ENCODE data around the gene EZH2.

Gene EZH2

DNA sequence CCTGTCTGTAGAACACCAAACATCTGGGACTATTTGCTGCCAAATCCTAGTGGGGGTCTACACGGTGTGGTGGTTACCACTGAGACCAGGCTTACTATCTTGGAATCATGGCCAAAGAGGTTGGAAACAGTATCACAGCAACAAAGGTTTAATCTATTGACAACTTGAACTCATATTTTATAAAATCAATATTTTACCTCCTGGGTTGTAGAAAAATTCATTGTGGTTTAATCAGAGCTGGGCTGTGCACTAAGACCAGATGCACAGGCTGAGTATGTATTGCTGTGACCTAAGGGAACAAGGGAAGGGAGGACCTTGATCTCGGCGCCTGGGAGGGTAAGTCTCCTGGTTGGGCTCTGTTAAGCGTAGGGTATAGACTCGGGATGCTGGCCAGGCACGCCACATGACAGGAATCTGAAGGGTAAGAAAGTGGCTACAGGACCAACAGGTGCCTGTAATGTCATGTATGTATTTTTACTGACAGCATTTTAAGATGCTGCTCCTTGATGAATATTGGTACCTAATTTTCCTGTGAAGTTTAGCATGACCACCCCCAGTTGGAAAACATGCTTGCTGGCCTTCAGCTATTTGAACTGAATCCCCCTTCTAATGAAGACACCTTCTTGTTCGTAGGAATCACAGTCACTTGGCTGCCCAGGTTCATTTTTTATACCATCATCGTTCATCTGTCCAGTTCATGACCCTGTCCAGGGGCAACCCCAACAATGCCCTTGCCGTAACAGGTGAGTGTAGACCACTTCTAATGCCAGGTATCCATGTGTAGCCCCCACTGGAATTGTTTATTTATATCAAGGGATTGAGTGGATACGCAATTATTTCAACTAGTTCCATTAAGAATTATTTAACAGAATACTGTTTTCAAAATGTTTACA lies 79.5 kb downstream of the EZH2 start:
- DNase-seq (ENCODE audit: low read depth): no peak

DNA sequence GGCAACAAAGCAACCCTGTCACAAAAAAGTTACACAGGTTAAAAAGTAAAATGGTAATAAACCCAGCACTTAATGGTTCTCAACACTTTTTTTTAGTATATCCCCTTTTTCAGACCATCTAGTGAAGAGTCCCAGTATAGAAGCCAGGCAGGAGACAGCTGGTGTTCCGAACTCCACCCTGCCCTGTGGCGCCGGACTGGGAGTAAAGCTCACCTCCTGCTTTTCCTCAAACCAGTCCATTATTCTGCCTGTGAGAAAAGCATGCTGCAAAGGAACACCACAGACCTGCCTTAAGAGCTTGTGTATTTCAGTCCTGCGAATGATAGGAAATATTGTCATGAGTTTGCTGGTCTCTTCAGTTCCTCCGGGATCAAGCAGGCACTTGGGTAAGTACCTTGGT lies 81.0 kb downstream of the EZH2 start:
- DNase-seq (ENCODE audit: low read depth): no peak

DNA sequence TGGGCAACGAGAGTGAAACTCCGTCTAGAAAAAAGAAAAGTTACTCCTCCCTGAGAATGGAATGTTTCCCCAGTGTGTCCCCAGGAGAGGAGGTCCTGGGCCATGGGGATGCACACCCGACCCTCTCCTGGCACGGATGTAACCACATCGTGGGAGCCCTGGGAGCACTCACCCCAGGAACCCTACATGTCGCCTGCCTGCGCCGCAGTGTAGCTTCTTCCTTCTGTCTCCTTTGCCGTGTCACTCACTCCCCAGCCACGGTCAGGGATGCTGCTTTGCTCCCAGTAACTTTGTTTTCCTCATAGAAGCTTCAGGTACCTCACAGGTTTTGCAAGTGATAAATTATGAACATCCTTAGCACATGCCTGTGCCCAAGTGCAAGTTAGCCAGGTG lies 82.0 kb downstream of the EZH2 start:
- no peak for DNase-seq (ENCODE audit: low read depth)

DNA sequence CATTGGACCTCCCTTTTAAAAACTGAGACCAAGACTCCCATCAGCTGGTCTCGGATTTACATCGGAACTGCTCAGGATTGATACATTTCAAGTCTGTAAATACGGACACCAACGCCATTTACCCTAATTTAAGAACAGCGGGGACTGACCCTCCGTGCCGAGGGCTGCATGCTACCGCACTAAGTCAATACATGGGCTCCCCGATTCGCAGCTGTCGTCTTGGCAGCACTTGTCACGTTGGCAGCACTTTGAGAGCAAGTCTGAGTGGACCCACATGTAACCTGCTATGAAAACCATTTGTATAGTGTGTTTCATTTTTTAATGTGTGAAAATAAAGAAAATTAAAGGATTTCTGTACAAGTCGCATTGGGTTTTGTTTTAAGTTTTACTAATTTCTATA lies 83.4 kb downstream of the EZH2 start:
- no peak for DNase-seq (ENCODE audit: low read depth)

DNA sequence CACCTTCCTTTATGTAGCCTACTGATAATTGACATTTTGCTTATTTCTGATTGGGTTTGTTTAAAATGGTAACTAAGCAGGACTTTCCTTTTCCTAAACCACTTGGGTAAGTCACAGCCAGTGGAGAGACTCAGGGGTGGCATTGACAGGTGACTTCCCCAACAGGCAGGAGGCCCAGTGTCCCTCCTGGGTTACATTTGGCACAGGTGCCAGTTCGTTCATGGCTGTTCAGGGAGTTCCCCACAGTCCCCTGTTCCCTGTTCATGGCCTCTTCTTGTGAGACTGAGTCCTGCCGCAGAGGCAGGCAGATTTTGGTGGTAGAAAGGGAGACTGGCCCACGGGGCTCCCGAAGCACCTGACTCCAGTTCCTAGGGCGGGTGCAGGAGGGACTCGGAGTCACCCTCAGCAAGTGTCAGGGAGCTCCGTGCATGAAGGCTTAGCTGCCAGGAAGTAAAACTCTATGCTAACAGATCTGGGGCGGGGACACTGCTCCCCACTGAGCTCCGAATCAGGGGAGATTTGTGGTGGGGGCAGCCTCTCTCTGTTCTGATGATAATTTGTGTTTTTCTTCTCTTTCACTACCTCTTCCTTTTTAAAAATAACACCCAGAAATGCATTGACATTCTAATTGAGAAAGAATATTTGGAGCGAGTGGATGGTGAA lies 84.1 kb downstream of the EZH2 start:
- DNase-seq (ENCODE audit: low read depth): no peak

DNA sequence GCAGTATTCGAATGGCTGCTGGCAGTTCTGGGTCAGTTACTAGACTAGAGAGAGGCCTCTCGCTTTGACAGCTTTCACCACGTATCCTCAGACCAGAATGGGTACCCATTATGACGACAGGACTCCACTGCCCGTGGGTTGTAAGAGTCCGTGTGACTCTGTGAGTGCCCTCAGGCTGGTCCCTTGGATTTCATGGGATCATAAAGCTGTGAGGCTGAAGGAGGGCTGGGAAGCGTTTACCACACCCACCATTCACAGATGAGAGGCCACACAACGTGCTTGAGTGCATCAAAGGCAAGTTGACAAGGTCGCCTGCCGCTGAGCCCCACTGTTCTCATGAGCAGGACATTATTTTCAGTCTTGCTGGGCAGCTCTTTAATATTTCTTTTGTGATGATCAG lies 87.2 kb downstream of the EZH2 start:
- DNase-seq (ENCODE audit: low read depth): no peak

DNA sequence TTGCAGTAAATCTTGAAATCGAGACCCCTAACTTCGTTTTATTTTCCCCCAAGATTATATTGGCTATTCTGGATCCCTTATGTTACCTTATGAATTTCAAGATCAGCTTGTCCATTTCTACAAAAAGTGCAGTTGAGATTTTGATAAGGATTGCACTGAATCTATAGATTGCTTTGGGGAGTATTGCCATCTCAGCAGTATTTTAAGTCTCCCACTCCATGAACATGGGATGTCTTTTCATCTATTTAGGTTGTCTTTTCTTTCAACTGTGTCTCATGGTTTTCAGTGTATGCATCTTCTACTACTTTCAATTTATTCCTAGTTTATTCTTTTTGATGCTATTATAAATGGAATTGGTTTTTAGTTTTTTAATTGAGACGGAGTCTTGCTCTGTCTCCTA lies 89.6 kb downstream of the EZH2 start:
- no peak for DNase-seq (ENCODE audit: low read depth)

DNA sequence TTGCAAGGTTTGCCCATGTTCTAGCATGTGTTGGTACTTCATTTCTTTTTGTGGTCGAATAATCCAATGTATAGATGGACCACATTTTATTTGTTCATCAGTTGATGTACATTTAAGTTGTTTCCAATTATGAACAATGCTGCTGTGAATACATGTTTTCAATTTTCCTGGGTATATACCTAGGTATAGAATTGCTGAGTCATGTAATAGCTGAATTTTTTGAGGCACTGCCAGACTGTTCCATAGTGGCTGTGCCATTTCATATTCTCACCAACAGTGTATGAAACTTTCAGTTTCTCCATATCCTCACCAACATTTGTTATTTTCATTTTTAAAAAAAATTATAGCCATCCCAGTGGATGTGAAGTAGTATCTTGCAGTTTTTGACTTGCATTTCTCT lies 90.5 kb downstream of the EZH2 start:
- DNase-seq (ENCODE audit: low read depth): no peak

DNA sequence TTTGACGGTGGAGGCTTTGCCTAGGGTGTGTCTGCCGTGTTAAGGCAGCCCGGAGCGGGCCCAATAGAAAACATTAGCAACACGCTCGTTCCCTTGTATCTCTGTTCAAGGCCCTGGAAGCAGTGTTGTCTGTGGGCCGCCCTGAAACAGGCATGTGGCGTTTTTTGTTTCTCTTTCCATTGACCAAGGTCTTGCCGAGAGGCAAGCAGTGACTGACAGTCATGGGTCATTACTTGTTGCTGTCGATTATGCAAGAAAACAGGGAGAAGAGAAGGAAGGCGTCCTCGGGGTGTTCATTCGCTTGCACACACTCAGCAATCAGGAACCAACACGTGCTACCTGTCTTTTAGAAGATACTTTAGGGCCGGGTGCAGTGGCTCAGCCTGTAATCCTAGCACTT lies 92.5 kb downstream of the EZH2 start:
- DNase-seq (ENCODE audit: low read depth): no peak

DNA sequence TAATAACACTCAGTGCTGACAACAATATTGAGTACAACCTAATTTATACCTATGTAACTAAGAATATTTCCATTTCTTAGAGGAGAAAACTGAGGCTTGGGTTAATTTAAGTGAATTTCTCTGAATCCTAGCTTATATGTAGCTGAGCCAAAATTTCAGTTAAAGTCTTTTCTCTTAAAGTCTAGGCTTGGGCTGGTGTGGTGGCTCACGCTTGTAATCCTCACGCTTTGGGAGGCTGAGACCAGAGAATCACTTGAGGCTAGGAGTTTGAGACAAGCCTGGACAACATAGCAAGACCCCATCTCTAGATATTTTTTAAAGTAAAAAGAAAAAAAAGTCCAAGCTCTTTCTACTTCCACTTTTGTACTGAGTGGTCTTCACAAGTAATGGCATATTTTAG lies 93.2 kb downstream of the EZH2 start:
- no peak for DNase-seq (ENCODE audit: low read depth)

DNA sequence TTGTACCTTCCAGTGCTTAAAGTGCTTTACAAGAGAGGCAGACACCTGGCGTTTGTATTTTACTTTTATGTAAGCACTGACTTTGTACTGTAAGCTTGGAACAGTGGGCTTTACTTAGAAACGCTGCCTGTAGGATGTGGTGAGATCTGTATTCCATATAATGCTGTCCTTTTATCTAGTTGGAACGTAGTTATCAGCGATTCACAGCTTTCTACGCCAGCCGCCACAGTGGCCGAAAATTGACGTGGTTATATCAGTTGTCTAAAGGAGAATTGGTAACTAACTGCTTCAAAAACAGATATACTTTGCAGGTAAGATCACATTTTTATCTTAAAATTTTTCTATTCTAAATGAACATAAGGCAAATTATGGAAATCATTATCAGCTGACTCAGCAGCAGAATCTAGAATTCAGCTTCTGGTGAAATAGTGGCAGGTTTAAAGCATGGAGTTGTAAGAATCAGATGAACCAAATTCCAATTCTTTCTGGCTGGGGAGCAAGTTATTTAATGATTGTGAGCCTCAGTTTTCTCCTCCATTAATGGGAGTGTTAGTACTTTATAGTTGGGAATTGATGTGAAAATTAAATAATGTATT lies 93.9 kb downstream of the EZH2 start:
- DNase-seq (ENCODE audit: low read depth): no peak

DNA sequence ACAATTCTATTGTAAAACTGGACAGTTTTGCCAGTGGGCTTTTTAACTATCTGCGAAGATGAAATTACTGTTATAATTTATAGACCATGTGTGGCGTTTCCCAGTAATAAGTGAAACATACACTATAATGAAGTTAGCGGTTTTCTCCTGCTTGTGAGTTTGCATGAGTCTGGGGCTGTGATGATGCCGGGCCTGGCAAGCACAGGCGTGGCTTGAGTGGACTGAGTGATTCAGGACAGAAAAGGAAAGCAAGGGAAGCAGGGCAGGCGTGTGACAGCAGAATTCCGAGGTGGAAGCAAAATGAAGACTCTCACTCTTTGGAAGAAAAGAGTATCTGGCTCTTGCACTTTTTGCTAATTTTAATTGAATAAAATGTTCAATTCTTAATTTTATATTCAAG lies 94.9 kb downstream of the EZH2 start:
- no peak for DNase-seq (ENCODE audit: low read depth)

DNA sequence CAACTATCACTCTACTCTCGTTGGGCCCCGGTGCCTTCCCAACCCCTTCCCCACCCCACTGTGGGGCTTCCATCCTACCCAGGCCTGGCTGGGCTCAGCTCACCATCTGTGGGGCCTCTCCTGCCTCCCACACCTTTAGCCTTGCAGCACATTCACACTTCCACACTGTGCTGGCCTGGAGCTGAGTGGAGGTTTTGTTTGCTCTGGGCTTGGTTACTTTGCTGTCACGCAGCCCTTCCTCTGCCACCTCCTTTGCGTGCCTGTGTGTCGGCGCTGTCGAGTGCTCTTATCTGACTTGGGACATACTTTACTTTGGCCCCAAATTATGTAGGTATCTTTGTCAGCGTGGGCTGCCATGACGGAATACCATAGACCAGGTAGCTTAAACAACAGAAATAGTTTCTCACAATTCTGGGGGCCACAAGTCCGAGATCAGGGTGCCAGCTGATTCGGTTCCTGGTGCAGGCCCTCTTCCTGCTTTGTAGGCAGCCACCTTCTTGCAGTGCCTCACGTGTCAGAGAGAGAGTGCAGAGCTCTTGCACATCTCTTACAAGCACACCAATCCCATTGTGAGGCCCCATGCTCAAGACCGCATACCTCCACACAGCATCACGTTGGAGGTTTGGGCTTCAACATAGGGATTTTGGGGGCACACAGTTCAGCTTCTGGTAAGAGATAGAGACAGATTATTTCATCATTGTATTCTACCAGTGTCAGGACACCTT lies 96.4 kb downstream of the EZH2 start:
- DNase-seq (ENCODE audit: low read depth): no peak

DNA sequence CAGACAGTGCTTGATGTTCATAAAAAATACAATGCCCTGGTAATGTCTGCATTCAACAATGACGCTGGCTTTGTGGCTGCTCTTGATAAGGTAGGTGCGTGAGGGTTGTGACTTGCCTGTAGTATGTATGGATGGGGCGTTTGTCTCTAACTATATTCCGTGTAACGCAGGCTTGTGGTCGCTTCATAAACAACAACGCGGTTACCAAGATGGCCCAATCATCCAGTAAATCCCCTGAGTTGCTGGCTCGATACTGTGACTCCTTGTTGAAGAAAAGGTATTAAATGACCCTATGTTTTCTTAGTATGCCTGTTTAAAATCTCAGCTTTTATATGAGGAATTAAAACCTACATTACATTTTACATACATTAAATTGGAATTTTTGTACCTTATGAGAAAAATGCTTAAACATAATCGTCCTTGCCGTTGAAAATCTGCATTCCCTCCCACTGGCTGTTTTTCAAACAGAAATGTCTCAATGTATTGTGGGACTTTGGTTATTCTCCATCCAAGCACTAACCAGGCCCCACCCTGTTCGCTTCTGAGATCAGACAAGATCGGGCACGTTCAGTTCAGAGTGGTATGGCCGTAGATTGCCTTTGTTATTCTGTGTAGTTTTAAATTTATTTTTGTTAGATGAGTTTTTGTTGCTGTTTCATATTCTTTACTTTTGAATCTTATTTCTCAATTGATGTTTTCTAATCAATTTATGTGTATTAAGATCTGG lies 100.1 kb downstream of the EZH2 start:
- no peak for DNase-seq (ENCODE audit: low read depth)

DNA sequence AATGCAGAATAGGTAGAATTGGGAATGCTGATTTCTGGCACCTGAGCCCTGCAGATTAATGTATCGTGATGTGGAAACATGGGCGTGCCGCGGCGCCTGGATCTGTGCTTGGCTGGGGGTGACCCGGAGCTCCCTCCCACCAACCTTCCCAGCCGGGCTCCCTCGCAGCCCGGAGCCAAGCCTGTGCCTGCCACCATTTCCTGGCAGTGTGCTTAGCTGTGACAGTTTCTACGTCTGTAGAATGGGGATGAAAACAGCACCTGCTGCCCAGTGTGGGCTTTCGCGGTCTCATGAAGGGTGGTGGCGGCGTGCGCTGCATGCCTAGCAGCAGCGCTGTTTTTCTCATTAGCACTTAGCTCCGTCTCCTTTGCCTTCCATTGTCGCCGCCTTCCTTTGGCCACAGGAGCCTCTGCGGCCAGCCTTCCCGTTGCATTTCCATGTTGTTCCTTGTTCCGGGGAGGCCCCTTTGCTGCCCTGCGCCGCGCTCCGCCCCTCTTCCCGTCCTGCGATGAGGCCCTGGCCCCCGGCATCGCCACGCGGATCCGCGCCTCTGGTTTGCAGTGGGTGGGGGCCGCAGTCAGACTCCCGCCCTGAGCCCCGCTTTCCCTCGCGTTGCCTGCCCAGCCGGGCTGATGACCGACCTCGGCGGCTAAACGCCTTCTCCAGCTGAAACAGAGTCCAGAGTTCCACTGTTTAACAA lies 101.2 kb downstream of the EZH2 start:
- no peak for DNase-seq (ENCODE audit: low read depth)

DNA sequence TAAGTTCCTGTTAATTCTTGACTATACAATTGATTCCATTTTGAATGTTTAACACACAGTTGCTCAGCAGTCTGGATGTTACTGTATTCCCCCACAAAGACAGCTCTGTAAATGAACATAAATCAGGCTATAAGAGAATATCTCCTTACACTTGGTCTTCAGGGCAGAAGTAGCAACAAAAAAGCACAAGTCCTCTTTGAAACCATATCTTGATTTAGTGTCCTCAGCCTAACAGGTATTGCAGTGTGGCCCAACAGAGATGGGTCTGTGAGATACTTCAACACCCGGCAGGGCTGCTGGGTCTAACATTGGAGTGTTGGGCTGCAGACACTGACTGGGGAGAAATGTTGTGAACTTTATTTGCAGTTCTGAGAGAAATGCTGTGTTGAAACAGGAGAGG lies 109.6 kb downstream of the EZH2 start:
- DNase-seq (ENCODE audit: low read depth): no peak

DNA sequence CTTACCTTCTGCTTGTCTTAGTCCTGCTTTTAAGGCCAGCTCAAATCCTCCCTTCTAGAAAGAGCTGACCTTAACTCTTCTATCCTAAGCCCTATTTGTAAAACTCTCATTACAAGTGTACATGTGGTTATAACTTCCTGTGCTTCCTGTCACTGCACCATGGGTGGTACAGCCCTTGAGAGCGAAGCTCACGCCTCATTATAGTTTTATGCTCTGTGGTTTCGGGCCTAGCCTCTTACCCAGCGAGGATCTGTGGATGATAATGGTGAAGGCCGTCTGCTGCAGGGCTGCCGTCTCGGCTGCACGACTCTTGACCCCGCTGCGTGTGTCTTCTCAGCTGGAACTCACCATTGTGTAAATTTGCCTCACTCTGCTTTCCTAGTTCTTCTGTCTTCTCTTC lies 110.8 kb downstream of the EZH2 start:
- DNase-seq (ENCODE audit: low read depth): no peak

DNA sequence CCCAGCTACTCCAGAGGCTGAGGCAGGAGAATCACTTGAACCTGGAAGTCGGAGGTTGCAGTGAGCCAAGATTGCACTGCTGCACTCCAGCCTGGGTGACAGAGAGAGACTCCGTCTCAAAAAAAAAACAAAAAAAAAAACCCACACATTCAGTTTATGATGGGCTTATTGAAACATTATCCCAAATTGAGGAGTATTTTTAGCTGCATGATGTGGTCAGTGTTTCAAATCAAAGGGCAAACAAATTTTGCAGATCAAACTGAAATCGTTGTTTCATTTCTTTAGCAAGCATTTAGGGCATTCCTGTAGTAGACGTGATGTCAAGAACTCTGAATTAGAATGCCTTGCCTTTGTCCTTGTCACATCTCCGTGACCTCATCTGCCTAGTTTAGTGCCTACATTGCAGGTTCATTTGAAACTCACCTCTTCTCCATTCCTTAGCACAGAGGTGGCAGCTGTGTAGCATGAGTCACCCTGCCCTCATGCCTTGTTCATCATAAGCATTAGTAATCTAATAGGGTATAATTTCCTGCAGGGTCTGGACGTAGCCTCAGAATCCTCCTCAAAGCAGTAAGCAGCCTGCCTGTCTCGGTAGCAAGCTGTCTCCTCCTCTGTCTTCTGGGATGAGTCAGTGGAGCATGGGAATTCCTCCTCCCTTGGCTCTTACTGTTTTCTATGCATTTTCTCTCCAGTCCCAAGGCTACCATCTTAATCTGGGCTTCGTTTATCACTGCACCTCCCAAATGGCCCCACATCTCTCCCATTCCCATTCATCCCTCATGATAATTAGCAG lies 111.6 kb downstream of the EZH2 start:
- DNase-seq (ENCODE audit: low read depth): no peak

DNA sequence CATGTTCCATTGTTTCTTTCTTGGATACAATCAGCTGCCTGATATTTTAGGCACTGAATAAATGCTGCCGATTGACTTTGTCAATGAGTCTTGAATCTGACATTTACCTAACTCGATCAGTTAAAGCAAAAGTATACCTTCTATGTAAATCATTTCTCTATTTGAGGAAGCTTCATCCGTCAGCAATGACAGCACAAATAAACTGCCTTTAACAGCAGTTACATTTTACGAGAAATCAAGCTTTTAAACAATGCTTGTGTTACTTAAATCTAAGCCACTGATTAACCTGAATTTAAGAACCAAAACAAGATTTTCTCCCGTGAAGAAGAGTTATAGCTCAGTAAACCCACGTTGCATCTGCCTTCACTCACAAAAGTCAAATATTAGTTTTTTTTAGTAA lies 114.1 kb downstream of the EZH2 start:
- no peak for DNase-seq (ENCODE audit: low read depth)

DNA sequence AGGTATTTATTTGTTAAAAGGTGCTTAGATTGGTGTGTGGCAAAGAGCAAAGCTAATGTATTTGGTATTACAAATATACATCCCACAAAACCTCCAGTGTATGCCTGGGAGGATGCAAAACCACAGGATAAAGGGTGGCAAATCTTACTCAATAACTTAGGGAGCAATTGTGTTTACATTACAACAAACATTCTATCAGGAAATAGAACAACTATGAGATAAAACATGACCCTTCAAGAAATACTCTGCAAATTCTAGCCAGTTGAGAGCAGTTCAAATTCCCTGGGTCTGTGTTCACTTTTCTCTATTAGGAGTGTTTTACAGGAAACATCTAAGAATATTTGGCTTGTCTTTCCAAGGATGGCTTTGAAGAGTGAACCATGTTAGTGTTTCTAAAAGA lies 120.5 kb downstream of the EZH2 start:
- no peak for DNase-seq (ENCODE audit: low read depth)
